Peyer's patch (tissue), 4 donors: Measurements from ENCODE around the gene TSPAN4. TPM values are rescaled to one million over a fixed set of nuclear protein-coding genes. Genes with fewer than 3 reads are reported as not detected.

ENCODE experiments used
- DNase-seq, 3 donors: peaks; one replicate each; pipeline ENCODE4 v3.0.0-alpha.2; 2017 to 2019
- H3K27ac ChIP-seq, 4 donors: fragments of 200-600 bp; sonication (generic); one replicate each; pipeline ENCODE4 v1.5.1; 2016 to 2019
- H3K27me3 ChIP-seq, 2 donors: fragments of 200-600 bp; sonication (generic); one replicate each; pipeline ENCODE4 v1.5.1; 2019
- H3K36me3 ChIP-seq, 3 donors: fragments of 200-600 bp; sonication (generic); one replicate each; pipeline ENCODE4 v1.5.1; 2016 to 2019
- H3K4me1 ChIP-seq, 4 donors: fragments of 200-600 bp; sonication (generic); one replicate each; pipeline ENCODE4 v1.5.1; 2016 to 2019
- H3K4me3 ChIP-seq, 4 donors: fragments of 200-600 bp; sonication (generic); 1 replicate in 3 of 4; 2 replicates in 1 of 4; pipeline ENCODE4 v1.5.1; 2016 to 2019; ENCODE audit warnings: mild to moderate bottlenecking in 1 of 4
- H3K9me3 ChIP-seq, 4 donors: fragments of 200-600 bp; sonication (generic); one replicate each; pipeline ENCODE4 v1.5.1; 2016 to 2019; ENCODE audit warnings: mild to moderate bottlenecking in 1 of 4
- POLR2A ChIP-seq, 2 donors: fragments of 450-650 bp; IDR thresholded peaks; one replicate each; pipeline ENCODE4 v1.5.1; 2017; ENCODE audit warnings: antibody characterized with exemption in 2 of 2, mild to moderate bottlenecking in 2 of 2, moderate library complexity in 2 of 2
- total RNA-seq, 4 donors: library from RNA; depleted of rRNA; stranded (reverse); fragments of >200 nt; gene quantifications; one replicate each; pipeline ENCODE4 v1.1.0, GENCODE V29; 2016
- TF ChIP-seq, protein P1 (sequence below), 6 experiments: fragments of 450-650 bp in 4 of 6; fragments of 200-600 bp in 2 of 6; sonication (generic) in 1 of 6; IDR thresholded peaks; one replicate each; pipeline ENCODE4 v1.5.1; 2017 to 2019; ENCODE audit warnings: antibody characterized with exemption in 6 of 6, mild to moderate bottlenecking in 3 of 6, moderate library complexity in 1 of 6

TSPAN4 gene
- total RNA-seq, 4 donors from 2014 or later, result 20.0 to 52.1 (median 38.4) TPM

DNA sequence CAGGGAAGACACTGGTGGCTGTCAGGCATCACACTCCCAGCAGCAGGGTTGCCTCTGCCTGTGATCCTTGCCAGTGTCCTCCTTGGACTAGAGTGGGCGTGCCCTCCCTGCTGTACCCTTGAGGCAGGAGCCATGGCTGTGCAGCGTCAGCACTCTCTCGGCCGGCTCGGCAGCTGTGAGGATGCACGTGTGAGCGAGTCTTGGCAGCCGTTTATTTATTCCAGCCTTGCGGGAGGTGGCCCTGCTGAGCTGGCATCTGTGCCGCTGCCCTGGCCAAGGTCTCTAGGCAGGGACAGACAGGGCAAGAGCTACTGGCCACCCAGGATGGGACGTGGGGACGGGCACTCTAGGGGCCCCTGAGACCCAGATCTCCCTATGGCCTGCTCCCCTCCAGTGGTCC is 33.9 kb downstream of the TSPAN4 start:
- DNase-seq, result no peak
- Histone ChIP-seq H3K36me3 (no peaks in the 10 kb centered on the region), H3K4me1 (no peaks in the 10 kb centered on the region), H3K27me3 (no peaks in the 10 kb centered on the region), H3K4me3 (no peak overlapping the region), H3K27ac (no peak overlapping the region), H3K9me3 (no peaks in the 10 kb centered on the region)
- TF ChIP-seq POLR2A (IDR thresholded peaks at IDR 0.05), result no peak

DNA sequence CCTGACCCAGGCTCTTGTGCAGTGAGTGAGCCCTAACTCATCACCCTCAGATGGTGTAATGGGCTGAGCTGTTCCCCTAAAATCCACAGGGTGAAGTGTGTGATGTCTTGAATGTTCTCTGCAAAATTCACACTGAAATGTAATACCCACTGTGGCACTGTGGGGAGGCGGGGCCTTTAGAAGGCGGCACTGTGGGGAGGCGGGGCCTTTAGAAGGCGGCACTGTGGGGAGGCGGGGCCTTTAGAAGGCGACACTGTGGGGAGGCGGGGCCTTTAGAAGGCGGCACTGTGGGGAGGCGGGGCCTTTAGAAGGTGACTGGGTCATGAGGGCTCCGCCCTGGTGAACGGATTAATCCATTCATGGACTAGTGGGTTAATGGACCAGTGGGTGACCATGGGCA is 34.9 kb downstream of the TSPAN4 start:
- Histone ChIP-seq H3K9me3 (no peaks in the 10 kb centered on the region), H3K27me3 (no peaks in the 10 kb centered on the region), H3K27ac (no peak overlapping the region), H3K4me3 (no peak overlapping the region), H3K4me1 (no peaks in the 10 kb centered on the region), H3K36me3 (no peaks in the 10 kb centered on the region)
- DNase-seq, result no peak
- no peak for TF ChIP-seq POLR2A (IDR thresholded peaks at IDR 0.05)
- TF ChIP-seq, protein P1, sequence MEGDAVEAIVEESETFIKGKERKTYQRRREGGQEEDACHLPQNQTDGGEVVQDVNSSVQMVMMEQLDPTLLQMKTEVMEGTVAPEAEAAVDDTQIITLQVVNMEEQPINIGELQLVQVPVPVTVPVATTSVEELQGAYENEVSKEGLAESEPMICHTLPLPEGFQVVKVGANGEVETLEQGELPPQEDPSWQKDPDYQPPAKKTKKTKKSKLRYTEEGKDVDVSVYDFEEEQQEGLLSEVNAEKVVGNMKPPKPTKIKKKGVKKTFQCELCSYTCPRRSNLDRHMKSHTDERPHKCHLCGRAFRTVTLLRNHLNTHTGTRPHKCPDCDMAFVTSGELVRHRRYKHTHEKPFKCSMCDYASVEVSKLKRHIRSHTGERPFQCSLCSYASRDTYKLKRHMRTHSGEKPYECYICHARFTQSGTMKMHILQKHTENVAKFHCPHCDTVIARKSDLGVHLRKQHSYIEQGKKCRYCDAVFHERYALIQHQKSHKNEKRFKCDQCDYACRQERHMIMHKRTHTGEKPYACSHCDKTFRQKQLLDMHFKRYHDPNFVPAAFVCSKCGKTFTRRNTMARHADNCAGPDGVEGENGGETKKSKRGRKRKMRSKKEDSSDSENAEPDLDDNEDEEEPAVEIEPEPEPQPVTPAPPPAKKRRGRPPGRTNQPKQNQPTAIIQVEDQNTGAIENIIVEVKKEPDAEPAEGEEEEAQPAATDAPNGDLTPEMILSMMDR (IDR thresholded peaks at IDR 0.05), result no peak

DNA sequence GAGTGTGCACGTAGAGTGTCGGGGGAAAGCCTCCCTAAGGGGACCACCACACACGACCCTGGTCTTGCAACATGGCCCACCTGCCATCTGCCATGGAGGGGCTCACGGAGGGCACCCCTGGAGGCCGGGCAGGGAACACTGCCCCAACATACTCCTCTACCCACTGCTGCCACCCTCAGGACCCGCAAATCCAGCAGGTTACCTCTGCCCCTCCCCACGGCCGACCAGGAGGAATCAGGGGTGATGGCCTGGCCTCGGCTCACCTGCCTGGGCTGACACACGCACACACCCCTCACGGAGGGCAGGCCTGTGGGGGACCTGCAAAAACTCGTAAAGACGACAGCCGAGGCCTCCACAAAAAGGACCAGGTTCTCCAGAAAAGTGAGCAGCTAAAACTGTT is 37.8 kb downstream of the TSPAN4 start:
- TF ChIP-seq, protein P1 (IDR thresholded peaks at IDR 0.05), result no peak
- TF ChIP-seq POLR2A (IDR thresholded peaks at IDR 0.05), result no peak
- no peaks in the 10 kb centered on the region for H3K4me1 ChIP-seq
- no peak for DNase-seq
- H3K36me3 ChIP-seq, result no peaks in the 10 kb centered on the region
- no peak overlapping the region for H3K27ac ChIP-seq
- no peaks in the 10 kb centered on the region for H3K9me3 ChIP-seq
- no peak overlapping the region for H3K4me3 ChIP-seq
- H3K27me3 ChIP-seq, result no peaks in the 10 kb centered on the region

DNA sequence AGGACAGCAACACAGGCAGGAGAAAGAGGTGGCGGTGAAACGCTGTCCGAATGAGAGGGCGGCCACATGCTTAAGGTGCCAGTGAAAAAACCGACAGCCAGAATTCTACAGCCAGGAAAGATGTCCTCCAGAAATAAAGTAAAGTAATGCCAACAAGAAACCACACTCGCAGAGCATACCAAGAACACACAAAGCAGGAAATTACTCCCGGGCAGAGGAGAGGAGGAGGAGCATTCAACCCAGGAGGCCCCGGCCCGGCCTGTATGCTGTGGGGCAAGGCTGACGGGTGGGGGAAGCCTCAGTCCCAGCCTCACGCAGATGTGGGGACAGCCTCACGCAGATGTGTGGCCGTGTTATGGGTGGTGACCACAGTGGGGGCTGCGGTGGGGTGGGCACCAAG is 39.9 kb downstream of the TSPAN4 start:
- no peaks in the 10 kb centered on the region for H3K27me3 ChIP-seq
- H3K4me3 ChIP-seq, result no peak overlapping the region
- no peaks in the 10 kb centered on the region for H3K9me3 ChIP-seq
- DNase-seq, result no peak
- TF ChIP-seq POLR2A (IDR thresholded peaks at IDR 0.05), result no peak
- TF ChIP-seq, protein P1 (IDR thresholded peaks at IDR 0.05), result no peak
- H3K27ac ChIP-seq, result no peak overlapping the region
- no peaks in the 10 kb centered on the region for H3K4me1 ChIP-seq
- H3K36me3 ChIP-seq, result no peaks in the 10 kb centered on the region

DNA sequence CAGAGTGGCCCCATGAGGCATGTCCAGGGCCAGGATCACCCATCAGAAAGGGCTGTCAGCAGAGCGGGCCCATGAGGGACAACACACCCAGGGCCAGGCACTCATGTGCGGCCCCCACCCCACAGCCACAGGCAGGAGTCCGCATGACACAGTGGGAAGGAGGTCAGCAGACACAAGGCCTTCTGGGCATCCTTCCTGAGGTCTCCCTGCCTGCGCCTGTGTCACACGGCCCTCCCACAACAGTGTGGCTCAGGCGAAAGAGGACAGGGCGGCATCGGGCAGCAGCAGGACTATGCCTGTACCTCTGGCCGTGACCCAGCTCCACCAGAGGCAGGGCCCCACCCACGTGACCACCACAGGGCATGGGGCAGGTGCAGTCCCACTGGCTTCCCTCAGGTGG is 40.9 kb downstream of the TSPAN4 start:
- TF ChIP-seq POLR2A (IDR thresholded peaks at IDR 0.05), result no peak
- TF ChIP-seq, protein P1 (IDR thresholded peaks at IDR 0.05), result no peak
- H3K4me3 ChIP-seq, result no peak overlapping the region
- no peaks in the 10 kb centered on the region for H3K9me3 ChIP-seq
- no peak for DNase-seq
- H3K36me3 ChIP-seq, result peaks cover 0 to 9% (median 0%) of the 10 kb centered on the region in 3 donors
- no peak overlapping the region for H3K27ac ChIP-seq
- no peaks in the 10 kb centered on the region for H3K27me3 ChIP-seq
- H3K4me1 ChIP-seq, result no peaks in the 10 kb centered on the region

DNA sequence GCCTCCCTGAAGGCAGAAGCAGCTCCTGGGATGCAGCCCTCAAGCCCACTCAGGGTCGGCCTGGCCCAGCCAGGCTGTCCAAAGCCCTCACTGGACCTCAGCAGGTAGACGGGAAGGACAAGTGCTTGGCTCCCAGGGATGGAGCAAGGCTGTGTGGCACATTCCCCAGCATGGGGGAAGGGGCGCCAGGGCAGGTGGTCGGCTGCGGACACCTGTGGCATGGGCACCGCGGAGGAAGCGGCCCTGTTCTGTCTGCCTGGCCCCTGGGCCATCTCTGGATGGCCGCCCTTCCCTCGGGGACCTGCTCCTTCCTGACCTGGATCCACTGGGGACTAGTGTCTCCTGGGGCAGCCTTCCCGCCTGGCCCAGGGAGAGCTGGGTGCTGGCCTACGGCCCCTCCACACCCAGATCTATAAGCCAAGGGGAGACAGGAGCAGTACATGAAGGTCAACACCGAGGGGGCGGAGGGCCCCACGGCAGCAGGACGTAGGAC is 42.0 kb downstream of the TSPAN4 start:
- TF ChIP-seq, protein P1 (IDR thresholded peaks at IDR 0.05), result no peak
- no peak for TF ChIP-seq POLR2A (IDR thresholded peaks at IDR 0.05)

More for the DNA sequence above, 42.0 kb downstream of the TSPAN4 start:
- H3K27ac ChIP-seq, result no peak overlapping the region
- H3K36me3 ChIP-seq, result peaks cover 0 to 10% (median 0%) of the 10 kb centered on the region in 3 donors
- H3K4me3 ChIP-seq, result no peak overlapping the region
- no peak for DNase-seq
- H3K27me3 ChIP-seq, result no peaks in the 10 kb centered on the region
- H3K4me1 ChIP-seq, result no peaks in the 10 kb centered on the region
- H3K9me3 ChIP-seq, result no peaks in the 10 kb centered on the region
